Heart left ventricle (tissue), 16 donors: Measurements from ENCODE around the gene RRAS. TPM values are rescaled to one million over a fixed set of nuclear protein-coding genes. Genes with fewer than 3 reads are reported as not detected.

Experiments used
- ATAC-seq, 4 donors: fragments of 200-7000 bp; cut with Tn5 transposase; one replicate each; pipeline ENCODE4 v1.9.1; 2020 to 2022; ENCODE audit warnings: moderate library complexity in 4 of 4, mild to moderate bottlenecking in 3 of 4, moderate number of reproducible peaks in 1 of 4
- DNase-seq, 5 donors: peaks; one replicate each; pipeline ENCODE4 v3.0.0-alpha.2; 2020
- H3K27ac ChIP-seq, 12 donors: fragments of 200-600 bp; sonication (generic) in 4 of 12; one replicate each; pipeline versions ENCODE4 v1.5.0 to v1.8.0; 2016 to 2022; ENCODE audit warnings: mild to moderate bottlenecking in 2 of 12
- H3K27me3 ChIP-seq, 9 donors: fragments of 200-600 bp; sonication (generic) in 2 of 9; one replicate each; pipeline versions ENCODE4 v1.5.1 to v1.8.0; 2016 to 2022; ENCODE audit warnings: mild to moderate bottlenecking in 3 of 9
- H3K36me3 ChIP-seq, 9 donors: fragments of 200-600 bp; sonication (generic) in 2 of 9; one replicate each; pipeline versions ENCODE4 v1.5.0 to v1.8.0; 2018 to 2022; ENCODE audit warnings: mild to moderate bottlenecking in 2 of 9
- H3K4me1 ChIP-seq, 12 donors: fragments of 200-600 bp; sonication (generic) in 4 of 12; one replicate each; pipeline versions ENCODE4 v1.5.0 to v1.8.0; 2016 to 2022; ENCODE audit warnings: mild to moderate bottlenecking in 3 of 12
- H3K4me3 ChIP-seq, 12 donors: fragments of 200-600 bp; sonication (generic) in 4 of 12; one replicate each; pipeline versions ENCODE4 v1.5.0 to v1.8.0; 2017 to 2022; ENCODE audit warnings: mild to moderate bottlenecking in 9 of 12, moderate library complexity in 4 of 12
- H3K9me3 ChIP-seq, 12 donors: fragments of 200-600 bp; sonication (generic) in 4 of 12; one replicate each; pipeline versions ENCODE4 v1.5.0 to v1.8.0; 2016 to 2022; ENCODE audit warnings: mild to moderate bottlenecking in 1 of 12
- CTCF ChIP-seq, 12 donors: fragments of 200-600 bp; sonication (generic) in 4 of 12; IDR thresholded peaks; one replicate each; pipeline versions ENCODE4 v1.5.0 to v1.8.0; 2018 to 2022; ENCODE audit warnings: antibody characterized with exemption in 12 of 12, mild to moderate bottlenecking in 5 of 12
- POLR2A ChIP-seq, 2 donors: fragments of 450-650 bp; IDR thresholded peaks; one replicate each; pipeline ENCODE4 v1.6.1; 2017; ENCODE audit warnings: antibody characterized with exemption in 2 of 2, mild to moderate bottlenecking in 2 of 2, moderate library complexity in 2 of 2
- WGBS, 4 donors: extraction: QIAGEN DNeasy Blood & Tissue Kit in 2 of 4; methylation state at CpG; one replicate each; pipeline versions ENCODE4 v1.1.5 to v1.1.7; 2013 to 2018; 5-methylcytosine and 5-hydroxymethylcytosine counted together
- intact Hi-C, 10 donors: fragments of 100-400 bp; cut with DNase I; formaldehyde crosslinking; loops; one replicate each; pipeline versions ENCODE4 v1.11.1 to v1.14.2; 2022
- polyA plus RNA-seq, 2 donors: library from polyadenylated mRNA; stranded (reverse); fragments of 200-250 nt; gene quantifications; one replicate each; pipeline ENCODE4 v1.2.3, GENCODE V29; 2013
- total RNA-seq, 9 donors: library from RNA; depleted of rRNA in 2 of 9; stranded (reverse); fragments of >200 nt in 2 of 9; fragmentation: NEBNext Ultra II Directional in 3 of 9; extraction: Animal tissue kit (Norgen Biotek cat#: 25700) in 3 of 9; gene quantifications; one replicate each; pipeline versions ENCODE4 v1.1.0 to v1.2.4, GENCODE V29; 2016 to 2023
- donor health status: ischemic (EF 13 %, LVEDD 7.1; RV severe dilation, severe dysfunction).
- donor health status: healthy with polysubstance abuse.
- donor health status: DM: no; HTN: yes; CAD: no.
- donor health status: DM: no; HTN: no; CAD: no.
- donor health status: ischemic (EF 25% LVEDD 6.9; RV normal size, moderate dysfunction).
- donor health status: ischemic (EF 25% LVEDD 5.7; RV mildly dilated, moderate dysfunction).
- donor health status: healthy.
- donor health status: DM: yes; HTN: yes; CAD: no.
- donor health status: ischemic (EF 35%, LVEDD 5.7; RV mildly dilated, moderate dysfunction).
- donor health status: nonischemic (EF 11% LVEDD 7.7; RV severe dilation, severe dysfunction).
- donor health status: DM: yes; HTN: yes; CAD: no.
- donor health status: PGD.
- donor health status: ischemic (EF 29% LVEDD 5.4; RV normal size, mild dysfunction).
- donor health status: nonischemic (EF 23%, LVEDD 6.1; RV moderate dilation, normal function).

Gene RRAS
- total and polyA plus RNA-seq, 11 donors, result 64.4 to 177 (median 112) TPM

- ATAC-seq (no peak), DNase-seq (no peak)
- peaks cover 0 to 43% (median 28%) of the 10 kb centered on the region in 12 donors for H3K4me1 ChIP-seq
- no peaks in the 10 kb centered on the region for H3K27me3 ChIP-seq
- peaks cover 0 to 26% (median 12%) of the 10 kb centered on the region in 9 donors for H3K36me3 ChIP-seq
- no peak overlapping the region for H3K27ac ChIP-seq
- intact Hi-C loops, result loop anchor here in 1 of 10 donors (5.0 kb wide), 1 partner anchor 185 kb away; the partner anchor contains the start of gene MED25
- H3K9me3 ChIP-seq, result no peaks in the 10 kb centered on the region
- H3K4me3 ChIP-seq, result no peak overlapping the region
- 96 to 100% (median 98%) methylated on average over 5 of the region's 5 CpGs for WGBS, 4 donors
- TF ChIP-seq CTCF (IDR thresholded peaks at IDR 0.05) (no peak), POLR2A (IDR thresholded peaks at IDR 0.05) (no peak)
Observed at GRCh38 chr19:49632576-49632975, 7.4 kb downstream of the RRAS start.

GRCh38 chr19:49631610-49632192 lies 8.2 kb downstream of the RRAS start:
- Histone ChIP-seq H3K27me3 (no peaks in the 10 kb centered on the region), H3K36me3 (peaks cover 0 to 32% (median 15%) of the 10 kb centered on the region in 9 donors), H3K4me3 (no peak overlapping the region), H3K9me3 (no peaks in the 10 kb centered on the region), H3K27ac (peak overlapping the region in 1 of 12 donors; percentile 38), H3K4me1 (peaks cover 0 to 35% (median 24%) of the 10 kb centered on the region in 12 donors)
- WGBS, 4 donors, result 87 to 89% (median 88%) methylated on average over 17 to 19 of the region's 19 CpGs
- DNase-seq (no peak), ATAC-seq (no peak)
- TF ChIP-seq POLR2A (IDR thresholded peaks at IDR 0.05) (no peak), CTCF (IDR thresholded peaks at IDR 0.05) (no peak)
- intact Hi-C loops, result loop anchor here in 1 of 10 donors (5.0 kb wide), 1 partner anchor 186 kb away; the partner anchor contains the start of gene MED25

- ATAC-seq (peak in 3 of 4 donors; percentile 11 to 36 (median 16)), DNase-seq (no peak)
- 31 to 47% (median 35%) methylated on average over 9 of the region's 9 CpGs for WGBS, 4 donors
- H3K9me3 ChIP-seq, result no peaks in the 10 kb centered on the region
- no peak for TF ChIP-seq CTCF (IDR thresholded peaks at IDR 0.05)
- H3K27ac ChIP-seq, result peak overlapping the region in 5 of 12 donors; percentile 9 to 46 (median 24)
- H3K27me3 ChIP-seq, result no peaks in the 10 kb centered on the region
- peaks cover 0 to 32% (median 15%) of the 10 kb centered on the region in 9 donors for H3K36me3 ChIP-seq
- peaks cover 0 to 29% (median 21%) of the 10 kb centered on the region in 12 donors for H3K4me1 ChIP-seq
- intact Hi-C loops, result loop anchor here in 1 of 10 donors (5.0 kb wide), 1 partner anchor 186 kb away; the partner anchor contains the start of gene MED25
- H3K4me3 ChIP-seq, result no peak overlapping the region
Observed at GRCh38 chr19:49631014-49631588, 8.8 kb downstream of the RRAS start.

GRCh38 chr19:49629659-49630058 lies 10.3 kb downstream of the RRAS start:
- WGBS, 4 donors, result 88 to 93% (median 90%) methylated on average over 9 of the region's 9 CpGs
- ATAC-seq, result no peak
- Histone ChIP-seq H3K27ac (peak overlapping the region in 3 of 12 donors; percentile 15 to 31 (median 29)), H3K9me3 (no peaks in the 10 kb centered on the region), H3K4me1 (peaks cover 0 to 23% (median 12%) of the 10 kb centered on the region in 12 donors), H3K27me3 (no peaks in the 10 kb centered on the region), H3K36me3 (peaks cover 0 to 37% (median 25%) of the 10 kb centered on the region in 9 donors), H3K4me3 (no peak overlapping the region)
- intact Hi-C loops, result loop anchor here in 1 of 10 donors (5.0 kb wide), 1 partner anchor 188 kb away; the partner anchor contains the start of gene MED25
- TF ChIP-seq CTCF (IDR thresholded peaks at IDR 0.05), result no peak
- no peak for TF ChIP-seq POLR2A (IDR thresholded peaks at IDR 0.05)
- no peak for DNase-seq
